Activated B cell treated with CpG ODN at 0.5 μM for 24 hours (primary cell): ENCODE measurements around the gene FAM32A. TPM values are rescaled to one million over a fixed set of nuclear protein-coding genes. Genes with fewer than 3 reads are reported as not detected.

Experiments used
- ATAC-seq: fragments of 200-7000 bp; cut with Tn5 transposase; one replicate; pipeline ENCODE4 v1.10.0; 2021; ENCODE audit warnings: low read depth, mild to moderate bottlenecking, moderate library complexity
- CTCF ChIA-PET: fragments of 350-600 bp; sonication (Branson Sonifier 250); formaldehyde crosslinking; loops from one replicate; lab custom pipeline; 2021; ENCODE audit warnings: antibody characterized with exemption; lab: Charles Lee
- POLR2A ChIA-PET: fragments of 350-600 bp; sonication (Branson Sonifier 250); formaldehyde crosslinking; loops from one replicate; lab custom pipeline; 2021; ENCODE audit warnings: antibody characterized with exemption; lab: Charles Lee
- DNase-seq: peaks from one replicate; pipeline ENCODE4 v3.0.0; 2022
- H3K27ac Mint-ChIP-seq: one replicate; pipeline ENCODE4 v1.8.0; 2020; ENCODE audit warnings: mixed read lengths
- H3K27me3 Mint-ChIP-seq: one replicate; pipeline ENCODE4 v1.8.0; 2021; ENCODE audit warnings: mixed read lengths
- H3K36me3 Mint-ChIP-seq: one replicate; pipeline ENCODE4 v1.8.0; 2021; ENCODE audit warnings: low read depth, mixed read lengths
- H3K4me1 Mint-ChIP-seq: one replicate; pipeline ENCODE4 v1.8.0; 2021; ENCODE audit warnings: mixed read lengths
- H3K4me3 Mint-ChIP-seq: one replicate; pipeline ENCODE4 v1.8.0; 2020; ENCODE audit warnings: mild to moderate bottlenecking, mixed read lengths
- H3K9me3 Mint-ChIP-seq: one replicate; pipeline ENCODE4 v1.8.0; 2020; ENCODE audit warnings: mixed read lengths
- CTCF ChIP-seq: fragments of 200-600 bp; IDR thresholded peaks from one replicate; pipeline ENCODE4 v1.8.0; 2022; ENCODE audit warnings: antibody characterized with exemption, mild to moderate bottlenecking
- intact Hi-C: fragments of 100-400 bp; cut with micrococcal nuclease; formaldehyde crosslinking; loops from one replicate; pipeline ENCODE4 v1.15.1; 2024
- total RNA-seq: library from RNA; stranded (reverse); gene quantifications from 2 replicates; pipeline ENCODE4 v1.2.3, GENCODE V29; 2022

FAM32A gene
- total RNA-seq, 1 donor from 2014 or later: 52.2 TPM

DNA sequence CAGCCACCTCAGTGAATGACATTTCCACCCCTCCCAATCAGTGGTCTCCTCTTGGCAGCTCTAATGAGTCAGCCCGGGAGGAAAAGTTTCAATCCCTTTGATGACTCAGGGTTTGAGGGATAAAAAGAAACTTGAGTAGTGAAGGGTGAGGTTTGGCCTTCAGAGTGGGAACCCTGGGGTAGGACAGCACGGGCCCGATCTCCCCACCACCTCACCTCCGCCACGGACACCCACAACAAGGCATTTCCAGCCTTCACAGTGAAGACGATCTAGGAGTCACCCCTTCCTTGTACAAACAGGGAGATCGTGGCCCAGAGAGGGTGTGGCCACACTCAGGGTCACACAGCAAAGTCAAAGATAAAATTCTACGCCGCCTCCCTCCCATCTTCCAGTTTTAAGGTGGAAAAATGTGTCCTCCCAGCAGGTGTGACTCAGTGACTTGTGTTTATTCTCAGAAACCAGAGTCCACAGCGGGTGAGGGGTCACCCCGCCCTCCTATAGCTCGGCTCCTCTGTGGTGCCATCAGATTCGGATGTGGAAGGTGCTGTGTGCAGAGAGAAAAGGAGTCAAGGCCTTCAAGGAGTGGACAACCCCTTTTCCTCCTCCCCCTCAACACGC, 24.2 kb upstream of the FAM32A start:
- TF ChIP-seq CTCF: no peak
- peaks cover 10% of the 10 kb centered on the region for H3K4me1 Mint-ChIP-seq
- ATAC-seq (peak; percentile 15), DNase-seq (no peak)
- H3K4me3 Mint-ChIP-seq: no peak overlapping the region
- no peak overlapping the region for H3K27ac Mint-ChIP-seq
- ChIA-PET CTCF (no interaction called here), POLR2A (interaction anchor here (0.6 to 10.3 kb wide), 5 partner anchors 12 to 200 kb away, joined by 3 to 154 read pairs (median 5); partner anchors contain the start of gene HSH2D)
- peaks cover 26% of the 10 kb centered on the region for H3K36me3 Mint-ChIP-seq
- intact Hi-C loops: loop anchor here (2.0 kb wide), 1 partner anchor 20 kb away; no protein-coding TSS in a partner anchor
- H3K9me3 Mint-ChIP-seq: no peaks in the 10 kb centered on the region
- H3K27me3 Mint-ChIP-seq: no peaks in the 10 kb centered on the region

DNA sequence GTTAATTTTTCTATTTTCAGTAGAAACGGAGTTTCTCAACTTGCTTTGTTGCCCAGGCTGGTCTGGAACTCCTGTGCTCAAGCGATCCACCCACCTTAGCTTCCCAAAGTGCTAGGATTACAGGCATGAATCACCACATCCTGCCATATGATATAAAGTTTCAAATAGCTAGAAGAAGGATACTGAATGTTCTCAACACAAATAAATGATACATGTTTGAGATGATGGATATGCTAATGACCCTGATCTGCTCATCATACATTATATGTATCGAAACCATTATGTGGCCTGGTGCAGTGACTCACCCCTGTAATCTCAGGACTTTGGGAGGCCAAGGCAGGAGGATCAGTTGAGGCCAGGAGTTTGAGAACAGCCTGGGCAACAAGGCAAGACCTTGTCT, 23.4 kb upstream of the FAM32A start:
- peaks cover 18% of the 10 kb centered on the region for H3K36me3 Mint-ChIP-seq
- intact Hi-C loops: loop anchor here (2.0 kb wide), 1 partner anchor 21 kb away; no protein-coding TSS in a partner anchor
- CTCF ChIA-PET: interaction anchor here (0.7 kb wide), 1 partner anchor 120 kb away, joined by 3 read pairs; no protein-coding TSS in a partner anchor
- DNase-seq (no peak), ATAC-seq (no peak)
- no peak overlapping the region for H3K27ac Mint-ChIP-seq
- TF ChIP-seq CTCF: no peak
- no peaks in the 10 kb centered on the region for H3K27me3 Mint-ChIP-seq
- no peak overlapping the region for H3K4me3 Mint-ChIP-seq
- POLR2A ChIA-PET: interaction anchor here (0.6 to 10.3 kb wide), 4 partner anchors 13 to 163 kb away, joined by 3 to 154 read pairs (median 4); partner anchors contain the start of gene HSH2D
- H3K9me3 Mint-ChIP-seq: no peaks in the 10 kb centered on the region
- H3K4me1 Mint-ChIP-seq: peaks cover 6% of the 10 kb centered on the region

DNA sequence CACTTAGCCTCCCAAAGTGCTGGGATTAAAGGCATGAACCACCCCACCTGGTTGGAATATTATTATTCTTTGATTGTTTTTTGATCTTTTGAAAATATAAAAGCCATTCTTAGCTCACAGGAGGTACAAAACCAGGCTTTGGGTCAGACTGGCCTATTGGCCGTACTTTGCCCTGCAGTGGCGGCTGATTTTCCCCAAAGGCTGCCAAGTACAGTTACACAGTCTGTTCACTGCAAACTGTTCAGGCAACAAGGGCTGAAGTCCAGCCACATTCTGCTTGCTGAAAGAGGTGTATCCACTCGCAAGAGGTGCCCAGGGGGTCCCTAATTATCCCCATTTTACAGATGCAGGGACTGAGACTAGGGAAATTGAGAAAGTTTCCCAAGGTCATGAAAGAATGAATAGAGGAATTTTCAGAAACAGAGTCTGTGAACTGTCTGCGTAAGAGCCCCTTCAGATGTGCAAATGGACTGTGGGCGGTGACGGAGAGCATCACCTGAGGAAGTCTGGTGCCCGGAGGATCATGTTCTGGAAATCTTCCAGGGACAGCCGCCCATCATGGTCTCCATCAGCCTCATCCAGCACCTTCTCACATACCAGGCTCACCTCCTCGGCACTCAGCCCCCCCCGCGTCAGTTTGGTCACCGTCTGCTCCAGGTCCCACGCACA, 20.9 kb upstream of the FAM32A start:
- Mint-ChIP-seq H3K27me3 (no peaks in the 10 kb centered on the region), H3K9me3 (no peaks in the 10 kb centered on the region), H3K4me3 (no peak overlapping the region), H3K36me3 (no peaks in the 10 kb centered on the region), H3K27ac (no peak overlapping the region), H3K4me1 (peaks cover 20% of the 10 kb centered on the region)
- POLR2A ChIA-PET: no interaction called here
- ATAC-seq (no peak), DNase-seq (no peak)
- CTCF ChIA-PET: no interaction called here
- intact Hi-C loops: no loop called here
- TF ChIP-seq CTCF: no peak

DNA sequence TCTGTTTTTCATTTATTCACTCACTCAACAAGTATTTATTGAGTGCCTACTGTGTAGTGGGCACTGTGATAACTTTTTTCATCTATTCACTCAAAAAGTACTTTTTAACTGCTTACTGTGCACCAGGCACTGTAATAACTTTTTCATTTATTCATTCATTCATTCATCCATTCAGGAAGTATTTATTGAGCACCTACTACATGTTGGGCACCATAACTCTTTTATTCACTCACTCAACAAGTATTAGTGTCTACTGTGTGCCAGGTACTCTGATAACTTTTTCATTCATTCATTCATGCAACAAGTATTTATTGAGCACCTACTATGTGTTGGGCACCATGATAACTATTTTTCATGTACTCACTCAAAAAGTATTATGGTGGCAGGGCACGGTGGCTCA, 18.8 kb upstream of the FAM32A start:
- CTCF ChIA-PET: no interaction called here
- POLR2A ChIA-PET: no interaction called here
- DNase-seq: no peak
- Mint-ChIP-seq H3K4me1 (peaks cover 19% of the 10 kb centered on the region), H3K27me3 (no peaks in the 10 kb centered on the region), H3K27ac (no peak overlapping the region), H3K4me3 (no peak overlapping the region), H3K36me3 (no peaks in the 10 kb centered on the region), H3K9me3 (no peaks in the 10 kb centered on the region)
- intact Hi-C loops: no loop called here
- TF ChIP-seq CTCF: no peak
- ATAC-seq: no peak

DNA sequence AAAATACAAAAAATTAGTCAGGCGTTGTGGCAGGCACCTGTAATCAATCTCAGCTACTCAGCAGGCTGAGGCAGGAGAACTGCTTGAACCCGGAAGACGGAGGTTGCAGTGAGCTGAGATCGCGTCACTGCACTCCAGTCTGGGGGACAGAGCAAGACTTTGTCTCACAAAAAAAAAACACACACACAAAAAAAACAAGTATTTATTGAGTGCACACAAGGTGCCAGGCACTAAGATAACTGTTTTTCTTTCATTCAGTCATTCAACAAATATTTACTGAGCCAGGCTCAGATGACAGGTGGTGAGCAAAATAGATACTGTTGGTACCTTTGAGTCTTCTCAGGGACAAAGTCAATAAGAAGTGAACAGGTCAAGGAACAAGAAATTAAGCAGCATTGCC, 18.2 kb upstream of the FAM32A start:
- no peak overlapping the region for H3K4me3 Mint-ChIP-seq
- peak overlapping the region; percentile 24 for H3K27ac Mint-ChIP-seq
- no peaks in the 10 kb centered on the region for H3K36me3 Mint-ChIP-seq
- CTCF ChIA-PET: no interaction called here
- H3K27me3 Mint-ChIP-seq: no peaks in the 10 kb centered on the region
- POLR2A ChIA-PET: interaction anchor here (1.0 kb wide), 1 partner anchor 23 kb away, joined by 3 read pairs; the partner anchor contains the start of gene HSH2D
- peaks cover 19% of the 10 kb centered on the region for H3K4me1 Mint-ChIP-seq
- H3K9me3 Mint-ChIP-seq: no peaks in the 10 kb centered on the region
- no peak for TF ChIP-seq CTCF
- ATAC-seq: no peak
- intact Hi-C loops: no loop called here
- DNase-seq: no peak
